ENCODE data around the gene BPI. TPM values are rescaled to one million over a fixed set of nuclear protein-coding genes. Genes with fewer than 3 reads are reported as not detected.

BPI gene
- total RNA-seq, 4 donors from 2014 or later, result not detected

- no peak overlapping the region for H3K4me3 ChIP-seq
- no peaks in the 10 kb centered on the region for H3K27me3 ChIP-seq
- no peak overlapping the region for H3K27ac ChIP-seq
- H3K36me3 ChIP-seq, result no peaks in the 10 kb centered on the region
- no peak for DNase-seq
- TF ChIP-seq CTCF (IDR thresholded peaks at IDR 0.05 in 4 of 5, conservative IDR thresholded peaks at IDR 0.05 in 1 of 5) (no peak), POLR2A (IDR thresholded peaks at IDR 0.05) (no peak)
- in situ Hi-C loops (cut with MboI; ENCODE audit: low sequenced_read_pairs in 4 of 4) (loop anchor here in 1 of 4 donors (10.0 kb wide), 1 partner anchor 83 kb away; no protein-coding TSS in a partner anchor), intact Hi-C loops (cut with DNase I; ENCODE audit: low total_unique reads) (no loop called here)
- H3K9me3 ChIP-seq, result no peaks in the 10 kb centered on the region
- no peaks in the 10 kb centered on the region for H3K4me1 ChIP-seq
- ATAC-seq, result no peak
Measured at GRCh38 chr20:38317422-38317821, 13.5 kb downstream of the BPI start.

GRCh38 chr20:38320221-38320620, 16.3 kb downstream of the BPI start:
- DNase-seq (no peak), ATAC-seq (no peak)
- Histone ChIP-seq H3K4me1 (no peaks in the 10 kb centered on the region), H3K9me3 (no peaks in the 10 kb centered on the region), H3K27ac (no peak overlapping the region), H3K36me3 (no peaks in the 10 kb centered on the region), H3K27me3 (no peaks in the 10 kb centered on the region), H3K4me3 (no peak overlapping the region)
- intact Hi-C loops (cut with DNase I; ENCODE audit: low total_unique reads) (loop anchor here (5.0 kb wide), 2 partner anchors 93 to 263 kb away; no protein-coding TSS in a partner anchor), in situ Hi-C loops (cut with MboI; ENCODE audit: low sequenced_read_pairs in 4 of 4) (no loop called here)
- no peak for TF ChIP-seq CTCF (IDR thresholded peaks at IDR 0.05 in 4 of 5, conservative IDR thresholded peaks at IDR 0.05 in 1 of 5)
- TF ChIP-seq POLR2A (IDR thresholded peaks at IDR 0.05), result no peak

GRCh38 chr20:38321959-38322598, 18.1 kb downstream of the BPI start:
- Histone ChIP-seq H3K36me3 (no peaks in the 10 kb centered on the region), H3K9me3 (no peaks in the 10 kb centered on the region), H3K4me3 (no peak overlapping the region), H3K4me1 (no peaks in the 10 kb centered on the region), H3K27ac (no peak overlapping the region), H3K27me3 (no peaks in the 10 kb centered on the region)
- in situ Hi-C loops (cut with MboI; ENCODE audit: low sequenced_read_pairs in 4 of 4) (no loop called here), intact Hi-C loops (cut with DNase I; ENCODE audit: low total_unique reads) (loop anchor here (5.0 kb wide), 2 partner anchors 95 to 265 kb away; no protein-coding TSS in a partner anchor)
- TF ChIP-seq CTCF (IDR thresholded peaks at IDR 0.05 in 4 of 5, conservative IDR thresholded peaks at IDR 0.05 in 1 of 5), result peak; percentile 43 to 60 (median 55)
- TF ChIP-seq POLR2A (IDR thresholded peaks at IDR 0.05), result no peak
- peak in 1 of 2 donors; percentile 12 for DNase-seq
- ATAC-seq, result peak in 1 of 2 donors; percentile 39

- in situ Hi-C loops (cut with MboI; ENCODE audit: low sequenced_read_pairs in 4 of 4) (no loop called here), intact Hi-C loops (cut with DNase I; ENCODE audit: low total_unique reads) (loop anchor here (5.0 kb wide), 2 partner anchors 97 to 267 kb away; no protein-coding TSS in a partner anchor)
- DNase-seq, result no peak
- Histone ChIP-seq H3K27me3 (no peaks in the 10 kb centered on the region), H3K36me3 (no peaks in the 10 kb centered on the region), H3K27ac (no peak overlapping the region), H3K4me1 (no peaks in the 10 kb centered on the region), H3K9me3 (no peaks in the 10 kb centered on the region), H3K4me3 (no peak overlapping the region)
- no peak for ATAC-seq
- TF ChIP-seq POLR2A (IDR thresholded peaks at IDR 0.05) (no peak), CTCF (IDR thresholded peaks at IDR 0.05 in 4 of 5, conservative IDR thresholded peaks at IDR 0.05 in 1 of 5) (no peak)
Measured at GRCh38 chr20:38324159-38324558, 20.2 kb downstream of the BPI start.

Data from gastrocnemius medialis (tissue), 4 donors.